Measurements from ENCODE around the gene APOO.

GRCh38 chrX:23849241-23849640 is 58.5 kb downstream of the APOO start:
- no peak for TF ChIP-seq CTCF (IDR thresholded peaks at IDR 0.05)
- TF ChIP-seq POLR2AphosphoS5 (IDR thresholded peaks at IDR 0.05; ENCODE audit: insufficient read depth in 1 of 2, low read depth in 1 of 2), result no peak

All from vagina (tissue), 2 donors.